KBM-7 (cell line): ENCODE results near the gene RBCK1.
"Not testable (repeated sequence)": the region's sequence is repeated elsewhere in the genome, so short reads cannot be mapped to it uniquely, and the experiment has no call there.

Experiments used
- DNase-seq: peaks from one replicate; pipeline ENCODE4 v3.0.0-alpha.2; 2015
- in situ Hi-C: fragments of 300-500 bp; cut with MboI; formaldehyde crosslinking; loops from 2 replicates; pipeline ENCODE4 v1.14.3; 2020; ENCODE audit warnings: low sequenced_read_pairs, low pct_unique_long_range_greater_than_20kb, mixed read lengths

The RBCK1 gene

DNA sequence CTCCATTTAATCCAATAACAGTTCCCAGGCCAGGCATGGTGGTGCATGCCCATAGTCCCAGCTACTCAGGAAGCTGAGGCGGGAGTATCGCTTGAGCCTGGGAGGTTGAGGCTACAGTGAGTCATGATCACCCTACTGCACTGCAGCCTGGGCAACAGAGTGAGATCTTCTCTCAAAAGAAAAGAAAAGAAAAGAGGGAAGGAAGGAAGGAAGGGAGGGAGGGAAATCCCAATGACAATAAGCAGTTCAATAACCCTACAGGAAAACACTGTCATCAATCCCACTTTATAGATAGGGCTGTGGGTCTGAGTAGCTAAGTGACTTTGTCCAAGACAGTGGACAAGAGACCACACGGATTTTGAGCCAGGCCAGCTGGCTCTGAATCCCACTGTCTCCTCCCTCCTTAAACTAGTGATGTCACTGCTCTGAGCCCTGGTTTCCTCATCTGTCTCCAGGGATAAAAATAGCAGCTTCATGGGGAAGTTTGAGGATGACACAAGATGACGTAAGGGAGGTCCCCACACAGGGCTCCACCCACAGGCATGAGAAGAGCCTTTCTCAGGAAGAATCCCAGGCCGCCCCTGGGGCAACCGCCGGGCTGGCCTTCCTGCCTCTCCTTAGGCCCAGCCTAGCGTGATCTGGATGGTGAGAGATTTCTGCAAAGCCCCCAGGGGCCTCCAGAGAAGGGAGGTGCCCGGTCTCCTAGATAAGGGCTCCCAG, 34.8 kb upstream of the RBCK1 start:
- DNase-seq, result peak; percentile 87
- in situ Hi-C loops, result no loop called here

GRCh38 chr20:375265-375889, 32.7 kb upstream of the RBCK1 start:
- DNase-seq, result no peak
- in situ Hi-C loops, result no loop called here

DNA sequence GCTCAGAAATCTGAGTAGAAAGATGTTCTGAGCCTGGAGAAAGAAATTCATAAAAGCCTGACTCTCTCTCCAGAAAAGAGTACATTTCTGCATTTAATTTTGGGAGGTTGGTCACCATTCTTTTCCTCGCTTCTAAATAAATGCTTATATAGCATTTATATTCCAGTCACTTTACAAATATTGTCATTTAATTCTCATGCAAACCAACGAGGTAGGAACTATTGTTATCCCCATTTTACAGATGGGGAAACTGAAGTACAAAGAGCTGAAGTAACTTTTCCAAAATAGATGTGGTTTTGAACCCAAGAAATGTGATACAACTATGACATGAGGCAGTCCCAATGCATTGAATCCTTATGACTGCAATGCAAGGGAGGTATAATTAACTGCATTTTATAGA, 32.0 kb upstream of the RBCK1 start:
- no peak for DNase-seq
- in situ Hi-C loops, result no loop called here

GRCh38 chr20:376750-377149, 31.3 kb upstream of the RBCK1 start:
- peak; percentile 38 for DNase-seq
- in situ Hi-C loops, result no loop called here

DNA sequence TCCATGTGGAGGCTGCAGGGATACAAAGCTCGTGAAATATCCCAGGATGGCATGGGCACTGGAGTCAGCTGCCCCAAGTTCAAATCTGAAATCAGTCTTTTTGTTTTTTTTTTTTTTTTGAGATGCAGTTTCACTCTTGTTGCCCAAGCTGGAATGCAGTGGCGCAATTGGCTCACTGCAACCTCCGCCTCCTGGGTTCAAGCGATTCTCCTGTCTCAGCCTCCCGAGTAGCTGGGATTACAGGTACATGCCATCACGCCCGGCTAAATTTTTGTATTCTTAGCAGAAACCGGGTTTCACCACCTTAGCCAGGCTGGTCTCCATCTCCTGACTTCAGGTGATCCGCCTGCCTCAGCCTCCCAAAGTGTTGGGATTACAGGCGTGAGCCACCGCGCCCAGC, 30.5 kb upstream of the RBCK1 start:
- in situ Hi-C loops, DNase-seq: not testable (repeated sequence)

GRCh38 chr20:378961-379336, 29.1 kb upstream of the RBCK1 start:
- in situ Hi-C loops, result no loop called here
- DNase-seq, result no peak

- peak; percentile 77 for DNase-seq
- in situ Hi-C loops, result no loop called here
These were observed 27.1 kb upstream of the RBCK1 start for GRCh38 chr20:380763-381580.

DNA sequence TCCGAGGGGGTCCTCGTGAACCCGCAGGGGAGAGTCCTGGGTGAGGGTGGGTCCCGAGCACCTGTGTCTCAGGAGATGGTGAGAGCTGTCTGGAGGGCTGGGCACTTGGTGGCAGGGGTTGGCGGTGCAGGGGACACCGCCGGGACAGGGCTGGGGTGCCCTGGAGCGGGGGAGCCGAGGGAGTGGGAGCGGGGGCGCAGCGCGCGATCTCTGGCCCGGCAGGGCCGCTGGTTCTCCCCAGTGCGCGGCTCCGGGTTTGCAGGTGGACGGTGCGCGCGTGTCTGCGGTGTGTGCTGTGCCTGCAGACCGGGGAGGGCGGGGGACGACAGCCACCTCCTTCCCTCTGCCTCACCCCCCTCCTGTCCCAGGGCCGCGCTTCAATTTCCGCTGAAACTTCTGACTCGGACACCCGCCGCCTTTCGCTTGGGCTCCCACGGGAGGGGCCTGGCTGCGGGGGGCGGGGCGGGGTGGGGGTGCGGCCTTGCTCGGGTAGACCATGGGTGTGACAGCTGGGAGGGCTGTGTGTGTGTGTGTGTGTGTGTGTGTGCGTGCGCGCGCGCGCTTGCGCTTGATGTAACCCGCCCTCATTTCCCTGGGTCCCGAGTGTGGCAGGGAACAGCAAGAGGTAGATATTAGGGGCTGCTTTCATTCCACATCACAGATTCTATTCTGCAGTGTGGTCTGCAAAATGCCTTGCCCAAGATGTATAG, 26.4 kb upstream of the RBCK1 start:
- in situ Hi-C loops, result no loop called here
- DNase-seq, result peak; percentile 82

GRCh38 chr20:382291-383115, 25.6 kb upstream of the RBCK1 start:
- in situ Hi-C loops, result no loop called here

GRCh38 chr20:383889-384288, 24.2 kb upstream of the RBCK1 start:
- in situ Hi-C loops, result no loop called here
- DNase-seq, result no peak

More at GRCh38 chr20:382291-383115, 25.6 kb upstream of the RBCK1 start:
- DNase-seq, result no peak

GRCh38 chr20:384723-385122, 23.4 kb upstream of the RBCK1 start:
- in situ Hi-C loops, result no loop called here
- DNase-seq, result no peak

GRCh38 chr20:385448-385847, 22.7 kb upstream of the RBCK1 start:
- no peak for DNase-seq
- in situ Hi-C loops, result no loop called here

- DNase-seq, in situ Hi-C loops: not testable (repeated sequence)
These were observed 21.5 kb upstream of the RBCK1 start for GRCh38 chr20:386634-387033.

DNA sequence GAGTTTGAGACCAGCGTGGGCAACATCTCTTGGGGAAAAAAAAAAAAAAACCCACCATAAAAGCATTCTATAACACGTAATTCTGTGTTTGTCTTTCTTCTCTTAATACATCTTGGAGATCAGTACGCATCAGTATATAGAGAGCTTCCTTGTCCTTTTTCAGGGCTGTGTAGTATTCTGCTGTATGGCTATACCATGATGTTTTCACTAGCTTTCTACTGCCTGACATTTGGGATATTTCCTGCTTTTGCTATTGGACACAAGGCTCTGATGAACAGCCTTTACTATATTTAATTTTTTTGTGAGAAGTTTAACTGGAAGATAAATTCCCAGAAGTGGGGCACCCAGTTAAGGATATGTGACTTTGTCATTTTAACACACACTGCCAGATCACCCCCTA, 20.6 kb upstream of the RBCK1 start:
- in situ Hi-C loops, result no loop called here
- DNase-seq, result no peak

GRCh38 chr20:388034-388994, 19.8 kb upstream of the RBCK1 start:
- in situ Hi-C loops, result no loop called here
- DNase-seq, result no peak

- DNase-seq, result no peak
- in situ Hi-C loops, result no loop called here
These were observed 18.9 kb upstream of the RBCK1 start for GRCh38 chr20:389220-389619.

GRCh38 chr20:391041-391711, 16.9 kb upstream of the RBCK1 start:
- DNase-seq, result no peak
- in situ Hi-C loops, result no loop called here
